ENCODE results near the gene RABGGTA.

RABGGTA gene

GRCh38 chr14:24311837-24312615 is 40.6 kb upstream of the RABGGTA start:
- H3K27ac ChIP-seq (ENCODE audit: poor library complexity, severe bottlenecking): no peak overlapping the region
- TF ChIP-seq CTCF (IDR thresholded peaks at IDR 0.05; ENCODE audit: poor library complexity, severe bottlenecking): no peak
- H3K27me3 ChIP-seq (ENCODE audit: insufficient read depth, poor library complexity, severe bottlenecking): no peaks in the 10 kb centered on the region
- H3K4me1 ChIP-seq (ENCODE audit: insufficient read depth, poor library complexity, severe bottlenecking): peaks cover 29% of the 10 kb centered on the region
- no peaks in the 10 kb centered on the region for H3K9me3 ChIP-seq (ENCODE audit: severe bottlenecking)
- ATAC-seq (ENCODE audit: low read depth): no peak
- H3K36me3 ChIP-seq (ENCODE audit: low read depth): peaks cover 8% of the 10 kb centered on the region
- no peak overlapping the region for H3K4me3 ChIP-seq (ENCODE audit: severe bottlenecking)
- DNase-seq (ENCODE audit: low spot score): no peak

- H3K36me3 ChIP-seq (ENCODE audit: low read depth): peaks cover 11% of the 10 kb centered on the region
- no peaks in the 10 kb centered on the region for H3K27me3 ChIP-seq (ENCODE audit: insufficient read depth, poor library complexity, severe bottlenecking)
- H3K27ac ChIP-seq (ENCODE audit: poor library complexity, severe bottlenecking): peak within 1 kb of the TSS; percentile 76
- peak; percentile 35 for ATAC-seq (ENCODE audit: low read depth)
- DNase-seq (ENCODE audit: low spot score): no peak
- H3K9me3 ChIP-seq (ENCODE audit: severe bottlenecking): no peaks in the 10 kb centered on the region
- H3K4me1 ChIP-seq (ENCODE audit: insufficient read depth, poor library complexity, severe bottlenecking): peaks cover 25% of the 10 kb centered on the region
- peak; percentile 34 for TF ChIP-seq CTCF (IDR thresholded peaks at IDR 0.05; ENCODE audit: poor library complexity, severe bottlenecking)
- no peak within 1 kb of the TSS for H3K4me3 ChIP-seq (ENCODE audit: severe bottlenecking)
These were observed 39.5 kb upstream of the RABGGTA start, which contains the start of gene LTB4R for GRCh38 chr14:24310646-24311604. LTB4R (plus strand) TSS chr14:24311502; CDS start chr14:24315652, 4,150 bp downstream.

- no peaks in the 10 kb centered on the region for H3K27me3 ChIP-seq (ENCODE audit: insufficient read depth, poor library complexity, severe bottlenecking)
- peaks cover 18% of the 10 kb centered on the region for H3K36me3 ChIP-seq (ENCODE audit: low read depth)
- H3K4me3 ChIP-seq (ENCODE audit: severe bottlenecking): no peak overlapping the region
- no peaks in the 10 kb centered on the region for H3K9me3 ChIP-seq (ENCODE audit: severe bottlenecking)
- DNase-seq (ENCODE audit: low spot score) (no peak), ATAC-seq (ENCODE audit: low read depth) (peak; percentile 38)
- H3K27ac ChIP-seq (ENCODE audit: poor library complexity, severe bottlenecking): peak overlapping the region; percentile 76
- peaks cover 25% of the 10 kb centered on the region for H3K4me1 ChIP-seq (ENCODE audit: insufficient read depth, poor library complexity, severe bottlenecking)
- no peak for TF ChIP-seq CTCF (IDR thresholded peaks at IDR 0.05; ENCODE audit: poor library complexity, severe bottlenecking)
These were observed 38.9 kb upstream of the RABGGTA start for GRCh38 chr14:24310265-24310645.

- H3K4me1 ChIP-seq (ENCODE audit: insufficient read depth, poor library complexity, severe bottlenecking): peaks cover 23% of the 10 kb centered on the region
- ATAC-seq (ENCODE audit: low read depth): peak; percentile 85
- peaks cover 24% of the 10 kb centered on the region for H3K36me3 ChIP-seq (ENCODE audit: low read depth)
- TF ChIP-seq CTCF (IDR thresholded peaks at IDR 0.05; ENCODE audit: poor library complexity, severe bottlenecking): no peak
- no peak within 1 kb of the TSS for H3K4me3 ChIP-seq (ENCODE audit: severe bottlenecking)
- H3K27ac ChIP-seq (ENCODE audit: poor library complexity, severe bottlenecking): peak within 1 kb of the TSS; percentile 76
- no peaks in the 10 kb centered on the region for H3K9me3 ChIP-seq (ENCODE audit: severe bottlenecking)
- DNase-seq (ENCODE audit: low spot score): no peak
- H3K27me3 ChIP-seq (ENCODE audit: insufficient read depth, poor library complexity, severe bottlenecking): no peaks in the 10 kb centered on the region
These were observed 38.3 kb upstream of the RABGGTA start, which contains the start of gene LTB4R2 for GRCh38 chr14:24309538-24310264. LTB4R2 (plus strand) TSS chr14:24310140; CDS start chr14:24310665, 525 bp downstream.
